Erythroblast (primary cell): ENCODE results near the gene CLTCL1.

Source experiments
- GATA1 ChIP-seq: IDR thresholded peaks from 2 replicates; pipeline ENCODE4 v1.6.1; 2011; ENCODE audit warnings: low read depth, mild to moderate bottlenecking, control low read depth, low read length, moderate library complexity
- POLR2A ChIP-seq: IDR thresholded peaks from 2 replicates; pipeline ENCODE4 v1.6.1; 2011; ENCODE audit warnings: mild to moderate bottlenecking, low read length

DNA sequence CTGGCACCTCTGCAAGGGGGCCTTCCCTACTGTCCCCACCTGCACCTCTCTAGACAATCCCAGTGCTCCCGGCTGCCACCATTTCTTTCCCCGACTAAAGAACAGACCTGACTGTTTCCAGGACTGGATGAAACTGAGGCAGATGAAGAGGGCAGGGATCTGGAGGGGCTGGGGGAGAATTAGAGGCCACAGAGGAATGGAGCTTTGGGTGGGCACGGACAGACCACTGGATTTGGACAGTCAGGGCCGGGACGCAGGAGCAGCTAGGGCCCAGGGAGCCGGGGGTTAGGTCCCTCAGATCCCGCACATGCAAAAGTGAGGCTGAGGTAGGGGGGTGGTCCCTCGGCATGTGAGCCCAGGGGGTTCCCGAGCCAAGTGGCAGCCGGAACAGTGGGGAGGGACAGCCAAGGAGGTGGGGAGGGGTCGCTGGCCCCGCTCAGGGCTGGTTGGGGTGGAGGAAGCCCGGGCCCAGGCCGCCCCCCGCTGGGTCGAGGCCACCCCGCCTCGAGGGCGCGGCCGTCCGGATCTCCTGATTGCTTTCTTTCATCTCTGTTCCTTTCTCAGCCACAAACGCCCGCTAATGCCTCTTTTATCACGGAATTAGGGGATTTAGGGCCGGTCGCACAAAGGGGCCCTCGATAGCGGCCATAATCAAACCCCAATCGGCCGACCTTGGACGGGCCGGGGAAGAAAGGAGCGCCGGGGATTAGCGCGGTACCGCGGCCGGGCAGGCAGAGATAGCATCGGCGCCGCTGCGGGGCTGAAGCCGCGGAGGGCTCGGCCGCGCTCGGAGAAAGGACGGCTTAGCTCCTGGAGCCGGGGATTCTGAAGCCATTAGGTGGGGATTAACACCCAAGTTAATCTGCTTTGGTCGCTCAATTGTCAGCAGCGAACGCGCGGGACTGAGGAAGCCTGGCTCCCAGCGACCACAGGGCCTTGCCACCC, 122.2 kb downstream of the CLTCL1 start:
- no peak for TF ChIP-seq POLR2A
- TF ChIP-seq GATA1 = no peak
